Fibroblast of villous mesenchyme (primary cell): Measurements from ENCODE around the gene ALDH6A1. TPM values are rescaled to one million over a fixed set of nuclear protein-coding genes. Genes with fewer than 3 reads are reported as not detected.
A peak's percentile ranks its signal among the peaks of the same experiment; 100 is the strongest.

Experiments
- DNase-seq: peaks from one replicate; pipeline ENCODE4 v3.0.0-alpha.2; 2010; ENCODE audit warnings: low read depth
- H3K4me3 ChIP-seq: 2 replicates; pipeline ENCODE4 v1.5.1; 2011; ENCODE audit warnings: low read depth, mild to moderate bottlenecking, low read length
- total RNA-seq: library from RNA; depleted of rRNA; stranded (reverse); fragments of >200 nt; gene quantifications from 2 replicates; pipeline ENCODE4 v1.2.3, GENCODE V29; 2012
- TF ChIP-seq, protein P1 (sequence below): IDR thresholded peaks from 2 replicates; pipeline ENCODE4 v1.5.1; 2012; ENCODE audit warnings: low read depth, mild to moderate bottlenecking, low read length; ENCODE audit not compliant: insufficient read depth

The ALDH6A1 gene
- total RNA-seq, 1 donor: 16.0 TPM

DNA sequence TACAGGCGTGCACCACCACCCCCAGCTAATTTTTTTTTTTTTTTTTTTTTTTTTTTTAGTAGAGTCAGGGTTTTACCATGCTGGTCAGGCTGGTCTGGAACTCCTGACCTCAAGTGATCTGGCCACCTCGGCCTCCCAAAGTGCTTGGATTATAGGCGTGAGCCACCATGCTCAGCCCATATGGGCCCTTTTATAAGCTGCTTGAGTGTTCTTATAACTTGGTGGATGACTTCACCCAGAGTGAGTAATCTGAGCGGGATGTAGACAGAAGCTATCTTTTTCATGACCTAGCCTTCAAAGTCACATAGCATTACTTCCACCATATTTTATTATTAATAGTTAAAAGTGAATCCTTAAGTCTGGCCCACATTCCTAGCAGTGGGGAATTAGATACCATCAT is 48.7 kb downstream of the ALDH6A1 start:
- TF ChIP-seq, protein P1, sequence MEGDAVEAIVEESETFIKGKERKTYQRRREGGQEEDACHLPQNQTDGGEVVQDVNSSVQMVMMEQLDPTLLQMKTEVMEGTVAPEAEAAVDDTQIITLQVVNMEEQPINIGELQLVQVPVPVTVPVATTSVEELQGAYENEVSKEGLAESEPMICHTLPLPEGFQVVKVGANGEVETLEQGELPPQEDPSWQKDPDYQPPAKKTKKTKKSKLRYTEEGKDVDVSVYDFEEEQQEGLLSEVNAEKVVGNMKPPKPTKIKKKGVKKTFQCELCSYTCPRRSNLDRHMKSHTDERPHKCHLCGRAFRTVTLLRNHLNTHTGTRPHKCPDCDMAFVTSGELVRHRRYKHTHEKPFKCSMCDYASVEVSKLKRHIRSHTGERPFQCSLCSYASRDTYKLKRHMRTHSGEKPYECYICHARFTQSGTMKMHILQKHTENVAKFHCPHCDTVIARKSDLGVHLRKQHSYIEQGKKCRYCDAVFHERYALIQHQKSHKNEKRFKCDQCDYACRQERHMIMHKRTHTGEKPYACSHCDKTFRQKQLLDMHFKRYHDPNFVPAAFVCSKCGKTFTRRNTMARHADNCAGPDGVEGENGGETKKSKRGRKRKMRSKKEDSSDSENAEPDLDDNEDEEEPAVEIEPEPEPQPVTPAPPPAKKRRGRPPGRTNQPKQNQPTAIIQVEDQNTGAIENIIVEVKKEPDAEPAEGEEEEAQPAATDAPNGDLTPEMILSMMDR: no peak
- no peak overlapping the region for H3K4me3 ChIP-seq
- DNase-seq: peak; percentile 22

DNA sequence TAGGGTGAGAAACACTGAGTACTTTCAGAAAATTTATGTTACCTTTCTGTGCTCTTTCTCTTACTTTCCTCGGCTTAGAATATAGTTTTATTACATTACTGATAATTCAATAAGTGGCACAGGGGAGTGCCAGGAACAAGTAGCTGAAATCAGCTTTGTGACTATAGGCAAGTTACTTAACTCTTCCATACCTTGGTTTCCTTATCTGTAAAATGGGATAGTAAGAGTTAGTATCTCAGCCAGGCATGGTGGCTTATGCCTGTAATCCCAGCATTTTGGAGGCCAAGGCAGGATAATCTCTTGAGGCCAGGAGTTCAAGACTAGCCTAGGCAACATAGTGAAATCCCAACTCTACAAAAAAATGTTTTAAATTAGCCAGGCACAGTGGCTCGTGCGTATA is 49.7 kb downstream of the ALDH6A1 start:
- no peak for DNase-seq
- no peak overlapping the region for H3K4me3 ChIP-seq
- TF ChIP-seq, protein P1: no peak

DNA sequence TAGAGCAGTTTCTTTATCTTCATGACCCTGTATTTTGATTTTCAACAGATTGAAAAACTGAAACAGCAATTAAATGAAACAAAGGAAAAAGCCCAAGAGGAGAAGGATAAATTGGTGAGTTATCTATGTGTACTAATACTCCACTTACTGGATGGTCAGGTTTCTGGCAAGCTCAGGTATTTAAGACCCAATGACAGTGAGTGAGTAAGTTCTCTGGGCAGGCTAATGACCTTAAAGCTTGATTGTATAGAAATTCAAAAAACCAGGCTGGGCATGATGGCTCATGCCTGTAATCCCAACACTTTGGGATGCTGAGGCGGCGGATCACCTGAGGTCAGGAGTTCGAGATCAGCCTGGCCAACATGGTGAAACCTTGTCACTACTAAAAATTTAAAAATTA is 55.1 kb downstream of the ALDH6A1 start:
- no peak overlapping the region for H3K4me3 ChIP-seq
- DNase-seq: no peak
- TF ChIP-seq, protein P1: no peak

DNA sequence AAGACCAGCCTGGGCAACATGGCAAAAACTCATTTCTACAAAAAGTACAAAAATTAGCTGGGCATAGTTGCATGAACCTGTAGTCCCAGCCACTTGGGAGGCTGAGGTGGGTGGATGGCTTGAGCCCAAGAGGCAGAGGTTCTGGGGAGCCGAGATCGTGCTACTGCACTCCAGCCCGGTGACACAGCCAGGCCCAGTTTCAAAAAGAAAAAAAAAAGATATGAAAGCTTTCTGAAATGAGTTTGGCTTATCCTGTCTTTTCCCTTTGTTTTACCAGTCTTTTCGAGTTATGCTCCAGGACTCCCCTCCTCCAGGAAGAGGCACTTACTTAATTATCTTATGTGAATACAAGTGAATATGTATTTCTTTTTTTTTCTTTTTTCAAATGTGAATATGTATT is 61.9 kb downstream of the ALDH6A1 start:
- DNase-seq: no peak
- TF ChIP-seq, protein P1: no peak
- no peak overlapping the region for H3K4me3 ChIP-seq

DNA sequence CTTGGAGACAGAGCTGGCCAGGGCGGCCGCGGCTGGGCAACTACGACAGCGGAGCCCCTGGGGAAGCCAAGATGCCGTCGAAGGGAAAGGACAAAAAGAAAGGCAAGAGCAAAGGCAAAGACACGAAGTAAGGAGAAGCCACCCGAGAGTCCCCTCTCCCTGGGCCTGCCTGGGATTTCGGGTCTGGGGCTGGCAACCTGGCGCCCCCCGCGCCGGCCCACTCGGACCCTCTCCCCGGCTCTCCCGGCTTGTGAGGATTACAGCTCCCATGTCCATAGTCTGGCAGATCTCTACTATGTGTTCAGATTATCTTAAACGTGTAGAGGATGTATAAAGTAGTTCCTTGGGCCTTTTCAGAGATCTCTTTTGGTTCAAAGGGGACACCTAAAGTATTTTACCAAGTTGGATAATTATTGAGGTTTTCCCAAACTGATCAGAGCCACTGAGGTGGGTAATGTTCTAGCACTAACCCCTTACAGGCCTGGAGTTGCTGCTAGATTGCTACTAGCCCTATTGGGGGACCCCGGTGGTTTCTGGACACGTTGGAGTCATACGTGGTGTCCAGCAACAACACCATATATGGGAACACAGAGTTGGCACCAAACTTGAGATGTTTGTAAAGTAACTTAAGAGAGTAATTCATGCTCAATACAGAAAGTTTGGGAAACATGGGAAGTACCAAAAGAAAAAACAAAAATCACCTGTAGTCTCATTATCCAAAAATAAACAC is 64.7 kb downstream of the ALDH6A1 start:
- DNase-seq: peak; percentile 74
- peak overlapping the region; percentile 87 for H3K4me3 ChIP-seq
- TF ChIP-seq, protein P1: no peak

DNA sequence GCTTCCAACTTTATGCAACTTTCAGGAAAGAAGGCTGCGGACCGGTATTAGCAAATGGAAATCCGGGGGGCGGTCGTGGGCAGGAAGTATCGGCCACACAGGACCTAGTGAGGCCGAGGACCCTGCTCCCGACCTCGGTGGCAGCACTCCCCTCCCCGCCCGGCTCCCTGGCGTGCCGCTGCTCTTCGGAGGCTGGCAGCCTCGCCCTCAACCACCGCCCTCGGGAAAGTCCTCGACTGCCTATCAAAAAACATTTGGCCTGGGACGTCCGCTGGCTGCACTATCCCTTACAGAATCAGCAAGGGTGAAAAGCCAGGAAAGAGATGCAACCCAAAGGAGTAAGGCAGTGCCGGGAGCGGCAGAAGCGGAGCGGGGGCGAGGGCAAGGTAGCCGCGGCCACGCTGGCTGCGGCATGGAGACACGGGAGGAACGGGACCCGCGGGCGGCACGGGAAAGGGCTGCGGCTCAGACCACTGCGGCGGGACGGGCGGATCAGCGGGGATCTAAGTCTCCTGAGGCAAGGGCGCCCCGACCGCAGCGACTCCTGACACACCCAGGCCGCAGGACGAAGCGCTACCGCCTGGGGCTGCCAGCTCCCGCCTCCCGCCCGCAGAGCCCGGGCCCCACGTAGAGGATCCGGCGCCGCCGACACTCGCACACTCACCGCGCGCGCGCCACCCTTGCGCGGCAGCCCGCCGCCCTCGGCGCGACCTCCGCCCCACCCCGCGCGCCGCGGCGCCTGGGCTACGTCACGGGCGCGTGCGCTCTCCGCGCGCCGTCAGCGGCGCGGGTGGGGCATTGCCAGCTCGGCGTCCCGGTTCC is 65.5 kb downstream of the ALDH6A1 start, which contains the start of the genes BBOF1 and ENTPD5:
Gene BBOF1 (plus strand): TSS at position 764 of the 822 bp plus-strand sequence. CDS start 130 bp downstream, outside the sequence.
Gene ENTPD5 (minus strand): TSS at position 703 of the 822 bp plus-strand sequence. CDS start 31,186 bp downstream, outside the sequence.
- TF ChIP-seq, protein P1: no peak
- DNase-seq: peak; percentile 86
- H3K4me3 ChIP-seq: peak within 1 kb of the TSS; percentile 87
